Gastroesophageal sphincter (tissue), 4 donors: Measurements from ENCODE around the gene SERPINA12. TPM values are rescaled to one million over a fixed set of nuclear protein-coding genes. Genes with fewer than 3 reads are reported as not detected.

Experiments used
- ATAC-seq: fragments of 150-250 bp; one replicate; pipeline ENCODE4 v1.9.1; 2016; ENCODE audit warnings: mild to moderate bottlenecking, moderate library complexity
- H3K27ac ChIP-seq, 4 donors: fragments of 200-600 bp; sonication (generic) in 3 of 4; 1 replicate in 3 of 4; 2 replicates in 1 of 4; pipeline ENCODE4 v1.5.1; 2016 to 2019
- H3K27me3 ChIP-seq: fragments of 200-600 bp; sonication (generic); one replicate; pipeline ENCODE4 v1.5.1; 2019
- H3K36me3 ChIP-seq, 2 donors: fragments of 200-600 bp; sonication (generic); one replicate each; pipeline ENCODE4 v1.5.1; 2019; ENCODE audit warnings: control low read depth in 1 of 2
- H3K4me1 ChIP-seq, 3 donors: fragments of 200-600 bp; sonication (generic); 1 replicate in 2 of 3; 2 replicates in 1 of 3; pipeline ENCODE4 v1.5.1; 2016 to 2019; ENCODE audit warnings: control low read depth in 2 of 3
- H3K4me3 ChIP-seq, 2 donors: fragments of 200-600 bp; sonication (generic); one replicate each; pipeline ENCODE4 v1.5.1; 2019; ENCODE audit warnings: mild to moderate bottlenecking in 1 of 2, moderate library complexity in 1 of 2
- H3K9me3 ChIP-seq, 3 donors: fragments of 200-600 bp; sonication (generic); one replicate each; pipeline ENCODE4 v1.5.1; 2017 to 2019; ENCODE audit warnings: control low read depth in 2 of 3
- CTCF ChIP-seq, 4 experiments: fragments of 200-600 bp in 2 of 4; fragments of 450-650 bp in 2 of 4; sonication (generic) in 1 of 4; IDR thresholded peaks; one replicate each; pipeline ENCODE4 v1.5.1; 2017 to 2019; ENCODE audit warnings: antibody characterized with exemption in 4 of 4, mild to moderate bottlenecking in 2 of 4, moderate library complexity in 2 of 4
- EP300 ChIP-seq: sonication (generic); formaldehyde crosslinking; IDR thresholded peaks from one replicate; pipeline ENCODE4 v1.6.1; 2017; ENCODE audit warnings: antibody characterized with exemption, mild to moderate bottlenecking
- POLR2A ChIP-seq, 2 donors: fragments of 450-650 bp; IDR thresholded peaks; one replicate each; pipeline ENCODE4 v1.6.1; 2017; ENCODE audit warnings: antibody characterized with exemption in 2 of 2, mild to moderate bottlenecking in 2 of 2, moderate library complexity in 1 of 2
- POLR2AphosphoS5 ChIP-seq: sonication (generic); formaldehyde crosslinking; IDR thresholded peaks from one replicate; pipeline ENCODE4 v1.6.1; 2017; ENCODE audit warnings: antibody characterized with exemption
- WGBS, 2 donors: methylation state at CpG; one replicate each; pipeline ENCODE4 v1.1.5; 2018; ENCODE audit warnings: low coverage in 1 of 2; 5-methylcytosine and 5-hydroxymethylcytosine counted together
- total RNA-seq, 4 donors: library from RNA; depleted of rRNA; stranded (reverse); fragments of >200 nt; gene quantifications; one replicate each; pipeline ENCODE4 v1.1.0, GENCODE V29; 2016

SERPINA12 gene
- total RNA-seq, 4 donors from 2014 or later, result not detected

DNA sequence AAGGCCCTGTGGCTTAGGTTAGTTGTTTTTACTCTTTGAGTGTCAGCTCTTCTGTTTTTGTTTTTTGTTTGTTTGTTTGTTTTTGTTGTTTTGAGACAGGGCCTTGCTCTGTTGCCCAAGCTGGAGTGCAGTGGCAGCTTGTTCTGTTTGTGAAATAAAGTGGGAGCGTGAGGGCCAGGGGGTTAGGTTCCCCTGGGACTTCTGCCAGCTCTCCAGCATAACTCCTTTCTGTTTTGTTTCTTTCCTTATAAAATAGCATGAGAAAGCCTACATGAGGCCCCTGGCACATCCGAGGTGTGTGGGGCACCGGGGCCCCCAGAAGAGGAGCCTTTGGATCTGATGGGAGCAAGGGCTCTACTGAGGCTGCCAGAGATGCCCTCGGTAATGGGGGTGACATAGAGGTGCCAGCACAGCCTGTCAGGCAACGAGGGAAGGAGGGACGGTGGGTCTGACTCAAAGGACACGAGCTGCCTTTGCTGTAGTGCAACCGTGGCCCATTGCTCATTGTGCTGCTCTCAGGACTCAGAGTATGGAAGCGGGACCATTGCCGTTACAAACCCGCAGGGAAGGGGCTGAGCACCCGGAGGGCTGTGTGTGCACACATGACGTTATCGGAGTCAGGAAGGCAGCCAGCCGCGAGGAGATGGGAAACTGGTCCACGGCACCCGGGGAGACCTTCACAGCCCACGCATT, 47.6 kb downstream of the SERPINA12 start:
- H3K36me3 ChIP-seq, result no peaks in the 10 kb centered on the region
- TF ChIP-seq POLR2A (IDR thresholded peaks at IDR 0.05), result no peak
- TF ChIP-seq CTCF (IDR thresholded peaks at IDR 0.05), result no peak
- TF ChIP-seq POLR2AphosphoS5, result no peak
- TF ChIP-seq EP300, result no peak
- 95% methylated on average over 4 of the region's 19 CpGs; no CpG with 5 or more reads in 1 of the 2 donors for WGBS, 2 donors
- H3K4me1 ChIP-seq, result no peaks in the 10 kb centered on the region
- peaks cover 11% of the 10 kb centered on the region for H3K27me3 ChIP-seq
- H3K4me3 ChIP-seq, result no peak overlapping the region
- no peak for ATAC-seq
- peaks cover 0 to 42% (median 0%) of the 10 kb centered on the region in 3 donors for H3K9me3 ChIP-seq
- H3K27ac ChIP-seq, result no peak overlapping the region

- WGBS, 2 donors, result 62 to 70% methylated on average over 3 to 4 of the region's 8 CpGs
- ATAC-seq, result no peak
Measured at GRCh38 chr14:94460631-94461416, 48.4 kb downstream of the SERPINA12 start.

GRCh38 chr14:94458558-94459205, 50.6 kb downstream of the SERPINA12 start:
- TF ChIP-seq CTCF (IDR thresholded peaks at IDR 0.05) (no peak), EP300 (no peak), POLR2AphosphoS5 (no peak), POLR2A (IDR thresholded peaks at IDR 0.05) (no peak)
- no peak overlapping the region for H3K27ac ChIP-seq
- H3K36me3 ChIP-seq, result no peaks in the 10 kb centered on the region
- H3K4me3 ChIP-seq, result no peak overlapping the region
- no peaks in the 10 kb centered on the region for H3K4me1 ChIP-seq
- WGBS, 2 donors, result 64% methylated on average over 2 of the region's 2 CpGs; no CpG with 5 or more reads in 1 of the 2 donors
- peaks cover 11% of the 10 kb centered on the region for H3K27me3 ChIP-seq
- H3K9me3 ChIP-seq, result peaks cover 0 to 43% (median 0%) of the 10 kb centered on the region in 3 donors
- ATAC-seq, result no peak

More at GRCh38 chr14:94460631-94461416, 48.4 kb downstream of the SERPINA12 start:
- no peaks in the 10 kb centered on the region for H3K36me3 ChIP-seq
- H3K27me3 ChIP-seq, result peaks cover 7% of the 10 kb centered on the region
- H3K27ac ChIP-seq, result no peak overlapping the region
- H3K4me3 ChIP-seq, result no peak overlapping the region
- no peaks in the 10 kb centered on the region for H3K4me1 ChIP-seq
- peaks cover 0 to 49% (median 0%) of the 10 kb centered on the region in 3 donors for H3K9me3 ChIP-seq
- TF ChIP-seq POLR2AphosphoS5 (no peak), POLR2A (IDR thresholded peaks at IDR 0.05) (no peak), EP300 (no peak), CTCF (IDR thresholded peaks at IDR 0.05) (no peak)

GRCh38 chr14:94458096-94458495, 51.2 kb downstream of the SERPINA12 start:
- Histone ChIP-seq H3K4me1 (no peaks in the 10 kb centered on the region), H3K36me3 (no peaks in the 10 kb centered on the region), H3K4me3 (no peak overlapping the region), H3K27ac (no peak overlapping the region), H3K9me3 (peaks cover 0 to 39% (median 0%) of the 10 kb centered on the region in 3 donors), H3K27me3 (peaks cover 15% of the 10 kb centered on the region)
- 55% methylated on average over 1 of the region's 1 CpG; no CpG with 5 or more reads in 1 of the 2 donors for WGBS, 2 donors
- TF ChIP-seq CTCF (IDR thresholded peaks at IDR 0.05) (no peak), POLR2A (IDR thresholded peaks at IDR 0.05) (no peak), POLR2AphosphoS5 (no peak), EP300 (no peak)
- no peak for ATAC-seq
